Left hindlimb (tissue), 1 donor: ENCODE data around the gene BSCL2.
"Not testable (repeated sequence)": the region's sequence is repeated elsewhere in the genome, so short reads cannot be mapped to it uniquely, and the experiment has no call there.

Experiments used
- DNase-seq: peaks from one replicate; pipeline ENCODE4 v3.0.0-alpha.2; 2018

The BSCL2 gene

GRCh38 chr11:62682518-62682917, 24.7 kb downstream of the BSCL2 start:
- no peak for DNase-seq

GRCh38 chr11:62680825-62681240, 26.4 kb downstream of the BSCL2 start:
- DNase-seq = peak; percentile 51

GRCh38 chr11:62678770-62679696, 28.2 kb downstream of the BSCL2 start, which contains the start of gene UBXN1:
TSS of gene UBXN1 (minus strand) at chr11:62679073. CDS start at chr11:62678923, 150 bp downstream.
- DNase-seq = peak; percentile 95

- DNase-seq = no peak
These were observed 28.8 kb downstream of the BSCL2 start for GRCh38 chr11:62678433-62678769.

GRCh38 chr11:62677714-62678113, 29.5 kb downstream of the BSCL2 start:
- no peak for DNase-seq

- DNase-seq = no peak
These were observed 30.1 kb downstream of the BSCL2 start for GRCh38 chr11:62677156-62677555.

- DNase-seq = no peak
These were observed 30.5 kb downstream of the BSCL2 start for GRCh38 chr11:62676698-62677097.

GRCh38 chr11:62675415-62675814, 31.8 kb downstream of the BSCL2 start:
- DNase-seq = not testable (repeated sequence)

- DNase-seq = no peak
These were observed 34.1 kb downstream of the BSCL2 start for GRCh38 chr11:62673196-62673525.

- DNase-seq = peak; percentile 89
These were observed 35.4 kb downstream of the BSCL2 start, which contains the start of the genes LBHD1 and UQCC3 for GRCh38 chr11:62671608-62672389. TSS of gene LBHD1 (minus strand) at chr11:62672267. CDS start at chr11:62670031, 2,236 bp downstream. TSS of gene UQCC3 (plus strand) at chr11:62671673. CDS start at chr11:62671746, 73 bp downstream.

GRCh38 chr11:62671236-62671607, 36.0 kb downstream of the BSCL2 start:
- DNase-seq = no peak

GRCh38 chr11:62669420-62670161, 37.6 kb downstream of the BSCL2 start:
- peak; percentile 13 for DNase-seq

- no peak for DNase-seq
These were observed 39.8 kb downstream of the BSCL2 start for GRCh38 chr11:62667460-62667859.

GRCh38 chr11:62666259-62666926, 40.8 kb downstream of the BSCL2 start:
- DNase-seq = no peak

GRCh38 chr11:62665599-62666258, 41.5 kb downstream of the BSCL2 start:
- DNase-seq = peak; percentile 74

- DNase-seq = peak; percentile 98
These were observed 42.1 kb downstream of the BSCL2 start, which contains the start of the genes C11orf98 and CSKMT for GRCh38 chr11:62665075-62665598. TSS of gene C11orf98 (minus strand) at chr11:62665210. CDS start at chr11:62665169, 41 bp downstream. TSS of gene CSKMT (plus strand) at chr11:62665312. CDS start at chr11:62665880, 568 bp downstream.

GRCh38 chr11:62664405-62665074, 42.7 kb downstream of the BSCL2 start:
- no peak for DNase-seq

GRCh38 chr11:62656796-62657429, 50.3 kb downstream of the BSCL2 start:
- no peak for DNase-seq

- no peak for DNase-seq
These were observed 52.9 kb downstream of the BSCL2 start for GRCh38 chr11:62654297-62654696.
